GM23248 (cell line): Measurements from ENCODE around the gene VPREB3.

Experiments used
- EZH2 ChIP-seq: fragments of 200-600 bp; sonication (generic); IDR thresholded peaks from 2 replicates; pipeline ENCODE4 v1.6.1; 2018; ENCODE audit warnings: antibody characterized with exemption, mild to moderate bottlenecking; ENCODE audit not compliant: insufficient read depth, poor library complexity, severe bottlenecking
- EZH2phosphoT487 ChIP-seq: fragments of 200-600 bp; sonication (generic); IDR thresholded peaks from 2 replicates; pipeline ENCODE4 v1.6.1; 2018; ENCODE audit warnings: antibody characterized with exemption, moderate library complexity, mild to moderate bottlenecking, low read depth; ENCODE audit not compliant: insufficient read depth

GRCh38 chr22:23722160-23722559 is 32.1 kb downstream of the VPREB3 start:
- TF ChIP-seq EZH2phosphoT487: no peak
- TF ChIP-seq EZH2: no peak
